Measurements from ENCODE around the gene TMEM186. TPM values are rescaled to one million over a fixed set of nuclear protein-coding genes. Genes with fewer than 3 reads are reported as not detected.
"Not testable (repeated sequence)": the region's sequence is repeated elsewhere in the genome, so short reads cannot be mapped to it uniquely, and the experiment has no call there.

Gene TMEM186
- total RNA-seq, 4 donors from 2014 or later: 7.2 to 11.3 (median 8.9) TPM

DNA sequence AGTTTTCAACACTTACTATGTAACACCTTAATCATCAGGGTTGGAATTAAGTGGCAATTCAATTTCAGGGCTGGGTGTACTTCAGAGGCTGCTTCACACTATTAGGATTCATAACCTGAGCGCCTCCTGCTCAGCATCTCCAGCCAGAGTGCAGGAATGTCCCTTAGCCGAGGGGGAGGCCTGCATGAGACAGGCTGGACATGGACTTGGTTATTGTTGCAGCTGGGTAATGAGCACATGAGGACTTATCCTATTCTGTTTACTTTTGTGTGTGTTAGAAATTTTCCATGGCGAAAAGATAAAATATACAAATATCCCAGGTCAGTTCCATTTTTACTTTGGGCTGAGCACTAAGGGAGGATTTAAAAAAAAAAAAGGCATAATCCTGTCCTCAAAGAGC, 10.6 kb upstream of the TMEM186 start:
- TF ChIP-seq, protein P1, sequence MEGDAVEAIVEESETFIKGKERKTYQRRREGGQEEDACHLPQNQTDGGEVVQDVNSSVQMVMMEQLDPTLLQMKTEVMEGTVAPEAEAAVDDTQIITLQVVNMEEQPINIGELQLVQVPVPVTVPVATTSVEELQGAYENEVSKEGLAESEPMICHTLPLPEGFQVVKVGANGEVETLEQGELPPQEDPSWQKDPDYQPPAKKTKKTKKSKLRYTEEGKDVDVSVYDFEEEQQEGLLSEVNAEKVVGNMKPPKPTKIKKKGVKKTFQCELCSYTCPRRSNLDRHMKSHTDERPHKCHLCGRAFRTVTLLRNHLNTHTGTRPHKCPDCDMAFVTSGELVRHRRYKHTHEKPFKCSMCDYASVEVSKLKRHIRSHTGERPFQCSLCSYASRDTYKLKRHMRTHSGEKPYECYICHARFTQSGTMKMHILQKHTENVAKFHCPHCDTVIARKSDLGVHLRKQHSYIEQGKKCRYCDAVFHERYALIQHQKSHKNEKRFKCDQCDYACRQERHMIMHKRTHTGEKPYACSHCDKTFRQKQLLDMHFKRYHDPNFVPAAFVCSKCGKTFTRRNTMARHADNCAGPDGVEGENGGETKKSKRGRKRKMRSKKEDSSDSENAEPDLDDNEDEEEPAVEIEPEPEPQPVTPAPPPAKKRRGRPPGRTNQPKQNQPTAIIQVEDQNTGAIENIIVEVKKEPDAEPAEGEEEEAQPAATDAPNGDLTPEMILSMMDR (IDR thresholded peaks at IDR 0.05): no peak
- TF ChIP-seq POLR2A (IDR thresholded peaks at IDR 0.05) (no peak), POLR2AphosphoS5 (IDR thresholded peaks at IDR 0.05) (no peak)
- Histone ChIP-seq H3K9me3 (no peaks in the 10 kb centered on the region), H3K4me3 (no peak overlapping the region), H3K27ac (no peak overlapping the region), H3K27me3 (no peaks in the 10 kb centered on the region), H3K4me1 (no peaks in the 10 kb centered on the region), H3K36me3 (peaks cover 0 to 100% of the 10 kb centered on the region in 2 donors)
- WGBS, 2 donors (ENCODE audit: low coverage in 1 of 2): 71 to 86% methylated on average over 1 to 3 of the region's 3 CpGs
- no peak for ATAC-seq

- Histone ChIP-seq H3K4me3 (no peak overlapping the region), H3K27me3 (no peaks in the 10 kb centered on the region), H3K9me3 (no peaks in the 10 kb centered on the region), H3K27ac (no peak overlapping the region), H3K36me3 (peaks cover 0 to 100% of the 10 kb centered on the region in 2 donors), H3K4me1 (no peaks in the 10 kb centered on the region)
- ATAC-seq: no peak
- WGBS, 2 donors (ENCODE audit: low coverage in 1 of 2): 91 to 94% methylated on average over 4 of the region's 5 CpGs
- TF ChIP-seq, protein P1 (IDR thresholded peaks at IDR 0.05): no peak
- TF ChIP-seq POLR2A (IDR thresholded peaks at IDR 0.05) (no peak), POLR2AphosphoS5 (IDR thresholded peaks at IDR 0.05) (no peak), EP300 (IDR thresholded peaks at IDR 0.05) (no peak)
Observed at GRCh38 chr16:8807189-8807588, 9.8 kb upstream of the TMEM186 start.

DNA sequence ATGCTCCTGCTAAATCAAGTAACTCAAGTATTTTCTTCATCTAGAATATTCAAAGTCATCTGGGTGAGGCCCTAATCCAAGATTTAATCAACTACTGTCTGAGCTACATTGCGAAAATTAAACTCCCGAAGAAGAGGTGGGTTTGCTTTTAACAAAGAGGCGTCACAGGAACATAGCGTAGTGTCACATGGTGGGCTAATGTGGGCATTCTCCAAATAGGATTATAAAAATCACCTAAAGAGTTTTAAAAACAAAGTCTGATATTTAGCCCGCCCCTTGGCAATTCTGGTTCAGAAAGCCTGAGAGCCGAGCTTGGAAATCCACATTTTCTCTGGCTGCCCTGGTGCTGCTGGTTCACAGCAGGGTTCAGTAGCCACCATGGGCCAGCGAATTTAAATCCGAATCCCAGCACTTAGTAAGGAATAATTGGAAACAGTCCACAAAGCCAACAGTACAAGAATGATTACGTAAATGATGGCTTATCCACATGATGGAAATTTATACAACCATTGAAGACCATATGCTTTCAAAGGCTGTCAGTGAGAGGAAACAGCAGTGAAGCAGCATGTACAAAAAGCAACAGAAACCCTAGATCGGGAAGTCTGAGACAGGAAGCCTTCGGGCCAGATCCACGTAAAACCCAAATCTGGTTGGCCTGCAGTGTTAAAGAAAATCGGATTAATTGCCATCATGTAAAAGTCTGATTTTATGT, 9.0 kb upstream of the TMEM186 start:
- no peak overlapping the region for H3K27ac ChIP-seq
- H3K9me3 ChIP-seq: no peaks in the 10 kb centered on the region
- WGBS, 2 donors (ENCODE audit: low coverage in 1 of 2): 82 to 85% methylated on average over 13 of the region's 13 CpGs
- H3K36me3 ChIP-seq: peaks cover 0 to 100% of the 10 kb centered on the region in 2 donors
- no peak overlapping the region for H3K4me3 ChIP-seq
- TF ChIP-seq POLR2AphosphoS5 (IDR thresholded peaks at IDR 0.05) (no peak), EP300 (IDR thresholded peaks at IDR 0.05) (no peak), POLR2A (IDR thresholded peaks at IDR 0.05) (no peak)
- TF ChIP-seq, protein P1 (IDR thresholded peaks at IDR 0.05): no peak
- H3K27me3 ChIP-seq: no peaks in the 10 kb centered on the region
- no peak for ATAC-seq
- H3K4me1 ChIP-seq: no peaks in the 10 kb centered on the region

GRCh38 chr16:8804313-8804712, 6.9 kb upstream of the TMEM186 start:
- no peak for TF ChIP-seq POLR2A (IDR thresholded peaks at IDR 0.05)
- 81 to 89% methylated on average over 3 to 4 of the region's 6 CpGs for WGBS, 2 donors (ENCODE audit: low coverage in 1 of 2)
- no peak overlapping the region for H3K4me3 ChIP-seq
- no peaks in the 10 kb centered on the region for H3K9me3 ChIP-seq
- H3K4me1 ChIP-seq: peaks cover 0 to 20% (median 3%) of the 10 kb centered on the region in 3 donors
- peaks cover 0 to 90% of the 10 kb centered on the region in 2 donors for H3K36me3 ChIP-seq
- H3K27ac ChIP-seq: no peak overlapping the region
- no peaks in the 10 kb centered on the region for H3K27me3 ChIP-seq
- ATAC-seq: no peak

- not testable (repeated sequence) for H3K4me3 ChIP-seq, H3K9me3 ChIP-seq, H3K27me3 ChIP-seq, H3K27ac ChIP-seq, ATAC-seq
- peaks cover 0 to 25% (median 9%) of the 10 kb centered on the region in 3 donors for H3K4me1 ChIP-seq
- H3K36me3 ChIP-seq: peaks cover 0 to 85% of the 10 kb centered on the region in 2 donors
- WGBS, 2 donors (ENCODE audit: low coverage in 1 of 2): 80 to 88% methylated on average over 4 to 9 of the region's 12 CpGs
Observed at GRCh38 chr16:8803733-8804132, 6.3 kb upstream of the TMEM186 start.

DNA sequence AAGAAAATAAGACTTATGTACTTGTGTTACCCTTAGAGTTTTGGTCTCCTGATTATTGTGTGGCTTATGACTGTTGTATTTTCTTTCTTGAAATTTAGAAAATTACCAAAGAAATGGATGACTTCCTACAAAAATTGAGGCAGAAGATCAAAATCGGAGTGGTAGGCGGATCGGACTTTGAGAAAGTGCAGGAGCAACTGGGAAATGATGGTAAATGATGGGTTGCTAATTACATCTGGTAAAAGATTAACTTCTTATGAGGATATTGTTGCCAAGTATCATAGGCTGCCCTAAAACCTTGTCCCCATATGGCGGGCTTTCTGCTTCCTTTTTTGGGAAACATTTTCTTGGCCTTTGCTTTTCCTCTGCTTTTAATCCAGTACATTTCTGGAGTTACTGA, 4.3 kb upstream of the TMEM186 start:
- ATAC-seq: no peak
- H3K9me3 ChIP-seq: no peaks in the 10 kb centered on the region
- peaks cover 0 to 64% of the 10 kb centered on the region in 2 donors for H3K36me3 ChIP-seq
- H3K4me1 ChIP-seq: peaks cover 0 to 39% (median 18%) of the 10 kb centered on the region in 3 donors
- no peak overlapping the region for H3K27ac ChIP-seq
- H3K4me3 ChIP-seq: no peak overlapping the region
- TF ChIP-seq, protein P1 (IDR thresholded peaks at IDR 0.05): no peak
- TF ChIP-seq POLR2AphosphoS5 (IDR thresholded peaks at IDR 0.05) (no peak), EP300 (IDR thresholded peaks at IDR 0.05) (no peak), POLR2A (IDR thresholded peaks at IDR 0.05) (no peak)
- H3K27me3 ChIP-seq: no peaks in the 10 kb centered on the region
- WGBS, 2 donors (ENCODE audit: low coverage in 1 of 2): 82 to 86% methylated on average over 4 of the region's 4 CpGs

Measured in gastroesophageal sphincter (tissue), 4 donors.